ENCODE results near the gene TPSG1. TPM values are rescaled to one million over a fixed set of nuclear protein-coding genes. Genes with fewer than 3 reads are reported as not detected.
"Not testable (repeated sequence)": the region's sequence is repeated elsewhere in the genome, so short reads cannot be mapped to it uniquely, and the experiment has no call there.

The TPSG1 gene
- total RNA-seq: 0.24 TPM

- no peak for ATAC-seq
These were observed at the start of gene TPSG1 for GRCh38 chr16:1225051-1225451. Gene TPSG1, minus strand, starts transcription at chr16:1225268. Its CDS starts 16 bp downstream, at chr16:1225252.

- ATAC-seq: no peak
These were observed 49.7 kb upstream of the TPSG1 start for GRCh38 chr16:1274767-1275166.

GRCh38 chr16:1273816-1274215 is 48.7 kb upstream of the TPSG1 start:
- no peak for ATAC-seq

- ATAC-seq: no peak
These were observed 47.6 kb upstream of the TPSG1 start for GRCh38 chr16:1272453-1273198.

GRCh38 chr16:1271724-1272413 is 46.8 kb upstream of the TPSG1 start:
- not testable (repeated sequence) for ATAC-seq

- no peak for ATAC-seq
These were observed 46.3 kb upstream of the TPSG1 start for GRCh38 chr16:1271380-1271723.

- ATAC-seq: not testable (repeated sequence)
These were observed 44.4 kb upstream of the TPSG1 start for GRCh38 chr16:1269418-1269817.

GRCh38 chr16:1265826-1266225 is 40.8 kb upstream of the TPSG1 start:
- no peak for ATAC-seq

GRCh38 chr16:1265090-1265630 is 40.1 kb upstream of the TPSG1 start:
- no peak for ATAC-seq

- ATAC-seq: no peak
These were observed 39.4 kb upstream of the TPSG1 start for GRCh38 chr16:1264345-1265089.

GRCh38 chr16:1263591-1264344 is 38.7 kb upstream of the TPSG1 start:
- no peak for ATAC-seq

- no peak for ATAC-seq
These were observed 37.8 kb upstream of the TPSG1 start for GRCh38 chr16:1262846-1263221.

GRCh38 chr16:1262210-1262845 is 37.3 kb upstream of the TPSG1 start:
- ATAC-seq: no peak

- ATAC-seq: no peak
These were observed 36.2 kb upstream of the TPSG1 start for GRCh38 chr16:1261131-1261892.

- no peak for ATAC-seq
These were observed 35.1 kb upstream of the TPSG1 start for GRCh38 chr16:1260101-1260680.

- ATAC-seq: no peak
These were observed 34.6 kb upstream of the TPSG1 start for GRCh38 chr16:1259760-1260068.

- ATAC-seq: no peak
These were observed 34.1 kb upstream of the TPSG1 start for GRCh38 chr16:1258906-1259759.

- peak; percentile 66 for ATAC-seq
These were observed 33.1 kb upstream of the TPSG1 start for GRCh38 chr16:1258225-1258600.

GRCh38 chr16:1257561-1258224 is 32.6 kb upstream of the TPSG1 start:
- no peak for ATAC-seq

Measured in esophagus mucosa (tissue), 1 donor.